Endothelial cell of umbilical vein (primary cell): ENCODE measurements around the gene PCDH8. TPM values are rescaled to one million over a fixed set of nuclear protein-coding genes. Genes with fewer than 3 reads are reported as not detected.

Experiments used
- BruUV-seq: library from RNA; stranded (reverse); fragments of 400-500 nt; replicated peaks from 2 replicates; lab custom pipeline; 2021; lab: Mats Ljungman, UMichigan
- CTCF ChIA-PET: fragments of 300-600, 350-600 bp; sonication (Branson Sonifier 250); formaldehyde crosslinking; loops from one replicate; lab custom pipeline; 2021; ENCODE audit warnings: antibody characterized with exemption, inconsistent platforms; lab: Charles Lee
- POLR2A ChIA-PET: fragments of 300-600, 350-600 bp; sonication (Branson Sonifier 250); formaldehyde crosslinking; loops from one replicate; lab custom pipeline; 2021; ENCODE audit warnings: antibody characterized with exemption, inconsistent platforms; lab: Charles Lee
- DNase-seq: peaks from one replicate; pipeline ENCODE4 v3.0.0-alpha.2; 2011; ENCODE audit warnings: low read depth, low spot score
- FAIRE-seq: peaks from 2 replicates; lab custom pipeline; 2011; peaks lifted over from hg19 to GRCh38; lab: Jason Lieb, UNC
- H2AFZ ChIP-seq: 2 replicates; pipeline ENCODE4 v1.6.0; 2012; ENCODE audit warnings: low read depth, low read length, control low read depth, inconsistent platforms
- H3K27ac ChIP-seq: 2 replicates; pipeline ENCODE4 v1.5.1; 2011; ENCODE audit warnings: low read depth, mild to moderate bottlenecking, control low read depth, low read length, moderate library complexity; ENCODE audit not compliant: insufficient read depth
- H3K27me3 ChIP-seq, 2 experiments: 2 replicates each; pipeline versions ENCODE4 v1.6.0 to v1.6.1; 2011; ENCODE audit warnings: low read length in 2 of 2, mixed read lengths in 1 of 2; ENCODE audit not compliant: control insufficient read depth in 2 of 2, insufficient read depth in 2 of 2
- H3K36me3 ChIP-seq, 2 experiments: 2 replicates in 1 of 2; 3 replicates in 1 of 2; pipeline ENCODE4 v1.5.1; 2011; ENCODE audit warnings: low read length in 2 of 2, mild to moderate bottlenecking in 1 of 2, moderate library complexity in 1 of 2; ENCODE audit not compliant: control insufficient read depth in 2 of 2, insufficient read depth in 2 of 2; ENCODE audit errors: extremely low read depth in 1 of 2
- H3K4me1 ChIP-seq: 3 replicates; pipeline ENCODE4 v1.5.1; 2011; ENCODE audit warnings: mild to moderate bottlenecking, low read length; ENCODE audit not compliant: control insufficient read depth, insufficient read depth; ENCODE audit errors: extremely low read depth
- H3K4me2 ChIP-seq: 2 replicates; pipeline ENCODE4 v1.6.1; 2011; ENCODE audit warnings: low read length, control low read depth, mixed read lengths; ENCODE audit not compliant: insufficient read depth
- H3K4me3 ChIP-seq, 3 experiments: fragments of 200-600 bp in 1 of 3; sonication (generic), shearing (Covaris generic) in 1 of 3; replicated peaks in 1 of 3; 2 replicates each; pipeline ENCODE4 v1.5.1; 2011 to 2016; ENCODE audit warnings: control low read depth in 3 of 3, low read length in 3 of 3, mild to moderate bottlenecking in 2 of 3, inconsistent platforms in 1 of 3, low read depth in 1 of 3, moderate library complexity in 1 of 3; ENCODE audit not compliant: insufficient read depth in 1 of 3
- H3K79me2 ChIP-seq: 2 replicates; pipeline ENCODE4 v1.6.0; 2012; ENCODE audit warnings: low read length, inconsistent platforms; ENCODE audit not compliant: control insufficient read depth, insufficient read depth
- H3K9ac ChIP-seq: replicated peaks from 2 replicates; pipeline ENCODE3; 2011; ENCODE audit warnings: low read length, control low read depth; ENCODE audit not compliant: insufficient read depth; ENCODE audit errors: extremely low read depth
- H3K9me1 ChIP-seq: replicated peaks from 3 replicates; pipeline ENCODE4 v1.6.0; 2011; ENCODE audit warnings: mild to moderate bottlenecking, low read length; ENCODE audit not compliant: control insufficient read depth, insufficient read depth; ENCODE audit errors: extremely low read depth
- H3K9me3 ChIP-seq: replicated peaks from 2 replicates; pipeline ENCODE4 v1.5.1; 2012; ENCODE audit warnings: low read length, inconsistent platforms; ENCODE audit not compliant: control insufficient read depth, insufficient read depth
- H4K20me1 ChIP-seq: replicated peaks from 2 replicates; pipeline ENCODE3; 2011; ENCODE audit warnings: mild to moderate bottlenecking, low read length; ENCODE audit not compliant: control insufficient read depth, insufficient read depth; ENCODE audit errors: extremely low read depth
- EZH2 ChIP-seq: IDR thresholded peaks from 2 replicates; pipeline ENCODE4 v1.6.1; 2012; ENCODE audit warnings: borderline replicate concordance, low read depth, mild to moderate bottlenecking, moderate library complexity, low read length, inconsistent platforms; ENCODE audit not compliant: severe bottlenecking
- FOS ChIP-seq: IDR thresholded peaks from 2 replicates; pipeline ENCODE4 v1.6.1; 2011; ENCODE audit warnings: mild to moderate bottlenecking, low read length, moderate library complexity, borderline replicate concordance; ENCODE audit not compliant: insufficient read depth
- GATA2 ChIP-seq: IDR thresholded peaks from 2 replicates; pipeline ENCODE4 v1.7.0; 2011; ENCODE audit warnings: low read depth, mild to moderate bottlenecking, moderate library complexity, mixed read lengths, low read length; ENCODE audit not compliant: insufficient read length, insufficient read depth
- JUN ChIP-seq: IDR thresholded peaks from 2 replicates; pipeline ENCODE4 v1.6.1; 2011; ENCODE audit warnings: borderline replicate concordance, low read depth; ENCODE audit not compliant: insufficient read length, insufficient read depth
- MYC ChIP-seq: IDR thresholded peaks from one replicate; pipeline ENCODE4 v1.6.1; 2011; ENCODE audit warnings: mild to moderate bottlenecking, low read depth, low read length
- POLR2A ChIP-seq: IDR thresholded peaks from 2 replicates; pipeline ENCODE4 v1.6.1; 2012; ENCODE audit warnings: low read depth, mild to moderate bottlenecking, control low read depth, low read length
- POLR2AphosphoS5 ChIP-seq: IDR thresholded peaks from 2 replicates; pipeline ENCODE4 v1.6.1; 2012; ENCODE audit warnings: low read depth, mild to moderate bottlenecking, control low read depth, low read length, moderate library complexity; ENCODE audit not compliant: insufficient read depth
- dilution Hi-C: fragments of 300-500 bp; cut with MboI; formaldehyde crosslinking; loops from one replicate; pipeline ENCODE4 v1.15.0; 2019; ENCODE audit warnings: low sequenced_read_pairs; ENCODE audit not compliant: extremely low pct_ligation_motif_present
- intact Hi-C: fragments of 100-400 bp; cut with micrococcal nuclease; formaldehyde crosslinking; loops from one replicate; pipeline ENCODE4 v1.10.0; 2022
- polyA plus RNA-seq, 4 experiments: library from polyadenylated mRNA; depleted of rRNA in 3 of 4; stranded (reverse) in 3 of 4; unstranded in 1 of 4; fragments of >200 nt; gene quantifications; 2 replicates each; pipeline versions ENCODE4 v1.2.1 to v1.2.3, GENCODE V29; 2011 to 2012; ENCODE audit warnings: missing spikeins in 1 of 4
- total RNA-seq: library from RNA; stranded (reverse); gene quantifications from 2 replicates; pipeline ENCODE4 v1.2.3, GENCODE V29; 2021
- TF ChIP-seq, protein P1 (sequence below): IDR thresholded peaks from 2 replicates; pipeline ENCODE4 v1.6.1; 2011; ENCODE audit not compliant: insufficient read depth, insufficient read length
- TF ChIP-seq, protein P2 (sequence below), 2 donors: IDR thresholded peaks; 1 replicate in 1 of 2; 2 replicates in 1 of 2; pipeline ENCODE4 v1.5.1; 2011; ENCODE audit warnings: low read length in 2 of 2, mild to moderate bottlenecking in 2 of 2, moderate library complexity in 2 of 2, control low read depth in 1 of 2, inconsistent platforms in 1 of 2, low read depth in 1 of 2; ENCODE audit not compliant: insufficient read depth in 1 of 2; ENCODE audit errors: extremely low read depth in 1 of 2

Gene PCDH8
- total and polyA plus RNA-seq, 2 donors (not counting 3 experiments of a cell fraction or from before 2014, with no cell fraction given) = not detected

DNA sequence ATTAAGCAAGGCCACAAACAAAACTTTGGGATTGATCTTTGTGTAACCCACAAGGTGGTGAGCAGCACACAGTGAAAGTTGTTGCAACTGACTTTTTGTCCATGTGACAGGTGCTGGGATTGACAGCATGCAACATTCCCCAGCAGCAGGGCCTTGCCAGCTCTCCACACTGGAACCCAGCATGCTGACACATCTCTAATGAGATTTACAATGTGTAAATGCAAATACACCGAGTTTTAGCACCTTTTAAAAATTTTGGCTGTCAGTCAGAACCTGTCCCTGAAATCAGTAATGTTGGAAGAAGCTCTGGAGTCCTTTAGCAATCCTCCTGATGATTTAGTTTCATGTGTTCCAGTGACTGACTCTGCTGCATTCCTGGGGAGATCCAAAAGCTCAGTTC is 16.5 kb upstream of the PCDH8 start:
- Histone ChIP-seq H3K27me3 (no peaks in the 10 kb centered on the region), H4K20me1 (no peaks in the 10 kb centered on the region), H3K36me3 (no peaks in the 10 kb centered on the region), H3K4me3 (no peak overlapping the region), H3K9ac (no peak overlapping the region), H3K4me1 (no peaks in the 10 kb centered on the region), H3K9me1 (no peaks in the 10 kb centered on the region), H3K27ac (no peak overlapping the region), H3K9me3 (no peaks in the 10 kb centered on the region), H3K79me2 (no peaks in the 10 kb centered on the region), H2AFZ (no peak overlapping the region), H3K4me2 (no peak overlapping the region)
- POLR2A ChIA-PET = no interaction called here
- DNase-seq (no peak), FAIRE-seq (no peak)
- intact Hi-C loops = no loop called here
- dilution Hi-C loops = no loop called here
- no TSS peak for BruUV-seq
- CTCF ChIA-PET = no interaction called here
- TF ChIP-seq FOS (no peak), GATA2 (no peak), POLR2A (no peak), JUN (no peak), EZH2 (no peak), POLR2AphosphoS5 (no peak), MYC (no peak)
- TF ChIP-seq, protein P1, sequence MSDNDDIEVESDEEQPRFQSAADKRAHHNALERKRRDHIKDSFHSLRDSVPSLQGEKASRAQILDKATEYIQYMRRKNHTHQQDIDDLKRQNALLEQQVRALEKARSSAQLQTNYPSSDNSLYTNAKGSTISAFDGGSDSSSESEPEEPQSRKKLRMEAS = no peak
- TF ChIP-seq, protein P2, sequence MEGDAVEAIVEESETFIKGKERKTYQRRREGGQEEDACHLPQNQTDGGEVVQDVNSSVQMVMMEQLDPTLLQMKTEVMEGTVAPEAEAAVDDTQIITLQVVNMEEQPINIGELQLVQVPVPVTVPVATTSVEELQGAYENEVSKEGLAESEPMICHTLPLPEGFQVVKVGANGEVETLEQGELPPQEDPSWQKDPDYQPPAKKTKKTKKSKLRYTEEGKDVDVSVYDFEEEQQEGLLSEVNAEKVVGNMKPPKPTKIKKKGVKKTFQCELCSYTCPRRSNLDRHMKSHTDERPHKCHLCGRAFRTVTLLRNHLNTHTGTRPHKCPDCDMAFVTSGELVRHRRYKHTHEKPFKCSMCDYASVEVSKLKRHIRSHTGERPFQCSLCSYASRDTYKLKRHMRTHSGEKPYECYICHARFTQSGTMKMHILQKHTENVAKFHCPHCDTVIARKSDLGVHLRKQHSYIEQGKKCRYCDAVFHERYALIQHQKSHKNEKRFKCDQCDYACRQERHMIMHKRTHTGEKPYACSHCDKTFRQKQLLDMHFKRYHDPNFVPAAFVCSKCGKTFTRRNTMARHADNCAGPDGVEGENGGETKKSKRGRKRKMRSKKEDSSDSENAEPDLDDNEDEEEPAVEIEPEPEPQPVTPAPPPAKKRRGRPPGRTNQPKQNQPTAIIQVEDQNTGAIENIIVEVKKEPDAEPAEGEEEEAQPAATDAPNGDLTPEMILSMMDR (IDR thresholded peaks at IDR 0.05; ENCODE audit: extremely low read depth in 1 of 2, insufficient read depth in 1 of 2, low read depth in 1 of 2, low read length in 2 of 2) = no peak
